RWPE1 (cell line): Measurements from ENCODE around the gene FGF18.

Experiments used
- CTCF ChIA-PET: fragments of 350-600 bp; sonication (Branson Sonifier 250); formaldehyde crosslinking; extraction: SDS; loops from one replicate; lab custom pipeline; 2021; lab: Yijun Ruan, JAX
- POLR2A ChIA-PET: fragments of 400-600 bp; formaldehyde crosslinking; extraction: SDS; loops from one replicate; lab custom pipeline; 2020; ENCODE audit warnings: antibody characterized with exemption; ENCODE audit not compliant: low non-redundant PET; lab: Yijun Ruan, JAX
- DNase-seq: peaks from one replicate; pipeline ENCODE4 v3.0.0; 2012; ENCODE audit warnings: low spot score
- H3K27ac ChIP-seq: fragments of 450-650 bp; 2 replicates; pipeline ENCODE4 v1.5.1; 2017
- TF ChIP-seq, protein P1 (sequence below): fragments of 450-650 bp; conservative IDR thresholded peaks from 2 replicates; pipeline ENCODE4 v1.5.1; 2017; ENCODE audit warnings: low read depth, mild to moderate bottlenecking

FGF18 gene

DNA sequence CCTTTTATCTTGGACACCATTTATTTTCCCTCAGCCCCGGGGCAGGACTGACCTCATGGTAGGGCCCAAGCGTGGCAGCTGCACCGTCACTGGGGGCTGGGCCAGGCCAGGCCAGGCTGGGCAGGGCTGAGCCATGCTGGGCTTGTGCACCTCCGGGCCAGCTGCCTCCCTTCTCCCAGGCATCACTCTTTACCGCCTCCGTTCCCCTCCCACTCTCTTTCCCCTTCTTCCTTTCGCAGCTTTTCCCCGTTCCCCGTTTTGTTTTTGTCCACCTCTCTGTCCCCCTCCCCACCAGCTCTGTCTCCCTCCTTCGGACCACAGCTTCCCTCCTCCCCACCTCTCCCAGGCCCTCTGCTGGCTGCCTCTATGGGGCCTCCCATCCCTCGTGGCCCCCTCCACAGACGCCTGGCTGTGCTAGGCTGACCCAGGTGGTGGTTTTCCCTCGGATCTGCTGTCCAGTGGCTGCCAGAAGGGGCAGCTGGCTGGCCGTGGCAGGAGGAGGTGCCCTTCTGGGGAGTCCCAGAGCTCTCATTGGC is 17.9 kb downstream of the FGF18 start:
- POLR2A ChIA-PET = no interaction called here
- TF ChIP-seq, protein P1, sequence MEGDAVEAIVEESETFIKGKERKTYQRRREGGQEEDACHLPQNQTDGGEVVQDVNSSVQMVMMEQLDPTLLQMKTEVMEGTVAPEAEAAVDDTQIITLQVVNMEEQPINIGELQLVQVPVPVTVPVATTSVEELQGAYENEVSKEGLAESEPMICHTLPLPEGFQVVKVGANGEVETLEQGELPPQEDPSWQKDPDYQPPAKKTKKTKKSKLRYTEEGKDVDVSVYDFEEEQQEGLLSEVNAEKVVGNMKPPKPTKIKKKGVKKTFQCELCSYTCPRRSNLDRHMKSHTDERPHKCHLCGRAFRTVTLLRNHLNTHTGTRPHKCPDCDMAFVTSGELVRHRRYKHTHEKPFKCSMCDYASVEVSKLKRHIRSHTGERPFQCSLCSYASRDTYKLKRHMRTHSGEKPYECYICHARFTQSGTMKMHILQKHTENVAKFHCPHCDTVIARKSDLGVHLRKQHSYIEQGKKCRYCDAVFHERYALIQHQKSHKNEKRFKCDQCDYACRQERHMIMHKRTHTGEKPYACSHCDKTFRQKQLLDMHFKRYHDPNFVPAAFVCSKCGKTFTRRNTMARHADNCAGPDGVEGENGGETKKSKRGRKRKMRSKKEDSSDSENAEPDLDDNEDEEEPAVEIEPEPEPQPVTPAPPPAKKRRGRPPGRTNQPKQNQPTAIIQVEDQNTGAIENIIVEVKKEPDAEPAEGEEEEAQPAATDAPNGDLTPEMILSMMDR = no peak
- no peak overlapping the region for H3K27ac ChIP-seq
- DNase-seq = no peak
- CTCF ChIA-PET = interaction anchor here (0.9 kb wide), 1 partner anchor 18 kb away, joined by 3 read pairs; no protein-coding TSS in a partner anchor

DNA sequence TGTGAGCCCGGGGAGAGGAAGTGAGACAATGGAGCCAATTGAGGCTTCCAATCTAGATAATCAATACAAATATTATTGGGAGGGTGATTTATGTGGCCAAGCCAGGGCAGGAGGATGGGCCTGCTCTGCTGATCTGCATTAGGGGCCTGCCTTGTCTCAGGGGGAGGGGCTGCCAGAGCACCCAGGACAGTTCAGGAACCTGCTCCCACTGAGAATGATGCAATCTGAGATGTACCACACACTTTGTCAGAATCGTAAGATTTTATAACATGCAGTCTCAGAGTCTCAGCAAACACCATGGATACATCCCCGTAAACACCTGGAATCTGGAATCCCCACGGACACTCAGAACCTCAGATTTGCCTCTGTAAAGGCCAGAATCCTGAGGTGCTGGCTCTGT is 19.3 kb downstream of the FGF18 start:
- H3K27ac ChIP-seq = no peak overlapping the region
- TF ChIP-seq, protein P1 = no peak
- ChIA-PET CTCF (interaction anchor here (0.5 to 1.2 kb wide), 3 partner anchors 55 to 420 kb away, joined by 3 read pairs; no protein-coding TSS in a partner anchor), POLR2A (no interaction called here)
- no peak for DNase-seq

DNA sequence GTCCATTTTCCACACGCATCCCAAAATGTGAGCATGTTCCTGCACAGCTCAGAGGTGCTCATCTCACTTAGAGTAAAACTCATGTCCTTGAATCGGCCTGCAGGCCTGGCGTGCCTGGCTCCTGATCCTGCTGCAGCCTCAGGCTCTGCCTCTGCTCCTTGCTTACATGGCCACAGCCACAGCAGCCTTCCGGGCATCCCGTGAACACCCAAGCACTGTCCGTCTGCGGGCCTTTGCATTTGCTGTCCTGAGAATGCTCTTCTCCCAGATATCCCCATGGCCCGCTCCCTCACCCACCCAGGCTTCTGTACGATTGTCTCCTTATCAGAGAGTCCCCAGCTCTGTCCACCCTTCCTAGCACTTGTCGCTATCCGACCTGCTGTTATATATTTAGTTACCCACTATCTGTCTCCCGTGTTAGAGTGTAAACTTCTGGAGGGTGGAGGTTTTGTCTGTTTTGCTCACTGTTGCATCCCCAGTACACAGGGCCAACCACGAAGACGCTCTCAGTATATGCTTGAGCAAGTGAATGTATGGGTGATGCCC is 21.9 kb downstream of the FGF18 start:
- CTCF ChIA-PET = interaction anchor here (0.7 kb wide), 1 partner anchor 389 kb away, joined by 3 read pairs; no protein-coding TSS in a partner anchor
- H3K27ac ChIP-seq = no peak overlapping the region
- POLR2A ChIA-PET = no interaction called here

GRCh38 chr5:171442287-171443042 is 23.0 kb downstream of the FGF18 start:
- TF ChIP-seq, protein P1 = no peak
- H3K27ac ChIP-seq = no peak overlapping the region
- DNase-seq = no peak
- CTCF ChIA-PET = interaction anchor here (0.7 kb wide), 1 partner anchor 387 kb away, joined by 3 read pairs; no protein-coding TSS in a partner anchor
- POLR2A ChIA-PET = no interaction called here

More for the DNA sequence above, 21.9 kb downstream of the FGF18 start:
- TF ChIP-seq, protein P1 = no peak
- DNase-seq = no peak

- CTCF ChIA-PET = interaction anchor here (0.5 to 1.3 kb wide), 3 partner anchors 9 to 120 kb away, joined by 3 to 5 read pairs (median 4); no protein-coding TSS in a partner anchor
- no peak for DNase-seq
- TF ChIP-seq, protein P1 = no peak
- POLR2A ChIA-PET = interaction anchor here (0.5 to 0.6 kb wide), 2 partner anchors 14 to 160 kb away, joined by 6 to 9 read pairs; no protein-coding TSS in a partner anchor
- H3K27ac ChIP-seq = no peak overlapping the region
Measured at GRCh38 chr5:171444582-171444981, 25.1 kb downstream of the FGF18 start.
